NCI-H1930 (cell line): ENCODE results near the gene PDE1C.
"Not testable (repeated sequence)": the region's sequence is repeated elsewhere in the genome, so short reads cannot be mapped to it uniquely, and the experiment has no call there.

Experiments
- DNase-seq, 2 experiments: peaks; one replicate each; lab custom pipeline; 2025; lab: John Stamatoyannopoulos, UW

PDE1C gene

GRCh38 chr7:32043688-32044087 is 26.5 kb downstream of the PDE1C start:
- DNase-seq: no peak

- DNase-seq: no peak
Measured at GRCh38 chr7:32042900-32043299, 27.3 kb downstream of the PDE1C start.

GRCh38 chr7:32039000-32039756 is 31.0 kb downstream of the PDE1C start:
- DNase-seq: no peak

GRCh38 chr7:32037650-32038198 is 32.5 kb downstream of the PDE1C start:
- no peak for DNase-seq

- DNase-seq: no peak
Measured at GRCh38 chr7:32036557-32036956, 33.6 kb downstream of the PDE1C start.

GRCh38 chr7:32034052-32034451 is 36.2 kb downstream of the PDE1C start:
- no peak for DNase-seq

GRCh38 chr7:32033006-32033405 is 37.2 kb downstream of the PDE1C start:
- DNase-seq: no peak

GRCh38 chr7:32032211-32032610 is 38.0 kb downstream of the PDE1C start:
- DNase-seq: no peak

GRCh38 chr7:32030904-32031692 is 39.1 kb downstream of the PDE1C start:
- DNase-seq: no peak

GRCh38 chr7:32026083-32026425 is 44.2 kb downstream of the PDE1C start:
- no peak for DNase-seq

- no peak for DNase-seq
Measured at GRCh38 chr7:32025381-32026082, 44.7 kb downstream of the PDE1C start.

GRCh38 chr7:32023376-32023775 is 46.8 kb downstream of the PDE1C start:
- DNase-seq: no peak

- no peak for DNase-seq
Measured at GRCh38 chr7:32022966-32023365, 47.2 kb downstream of the PDE1C start.

- no peak for DNase-seq
Measured at GRCh38 chr7:32020551-32021159, 49.6 kb downstream of the PDE1C start.

- no peak for DNase-seq
Measured at GRCh38 chr7:32018845-32019578, 51.2 kb downstream of the PDE1C start.

GRCh38 chr7:32015133-32015532 is 55.1 kb downstream of the PDE1C start:
- DNase-seq: no peak

- DNase-seq: not testable (repeated sequence)
Measured at GRCh38 chr7:32013471-32013870, 56.7 kb downstream of the PDE1C start.

GRCh38 chr7:32005577-32005976 is 64.6 kb downstream of the PDE1C start:
- DNase-seq: no peak

GRCh38 chr7:32001948-32002347 is 68.3 kb downstream of the PDE1C start:
- DNase-seq: no peak

GRCh38 chr7:31997423-31997822 is 72.8 kb downstream of the PDE1C start:
- DNase-seq: no peak

- no peak for DNase-seq
Measured at GRCh38 chr7:31995134-31995533, 75.1 kb downstream of the PDE1C start.
